ENCODE measurements around the gene ZNF385D.

Gene ZNF385D

GRCh38 chr3:21624524-21624923 lies 126.5 kb downstream of the ZNF385D start:
- ChIA-PET CTCF (no interaction called here), POLR2A (no interaction called here)
- TF ChIP-seq ARNT (IDR thresholded peaks at IDR 0.05) (no peak), SUZ12 (IDR thresholded peaks at IDR 0.05) (no peak), TARDBP (IDR thresholded peaks at IDR 0.05) (no peak), ZNF384 (IDR thresholded peaks at IDR 0.05) (no peak), LEF1 (IDR thresholded peaks at IDR 0.05; ENCODE audit: borderline replicate concordance) (no peak), HDGF (IDR thresholded peaks at IDR 0.05; ENCODE audit: borderline replicate concordance) (no peak), PKNOX1 (IDR thresholded peaks at IDR 0.05) (no peak), FOXM1 (IDR thresholded peaks at IDR 0.05; ENCODE audit: borderline replicate concordance) (no peak), SP1 (IDR thresholded peaks at IDR 0.05) (no peak), L3MBTL2 (conservative IDR thresholded peaks at IDR 0.05) (no peak), NFRKB (IDR thresholded peaks at IDR 0.05) (no peak), FOXA1 (IDR thresholded peaks at IDR 0.05) (no peak), BHLHE40 (IDR thresholded peaks at IDR 0.05; ENCODE audit: borderline replicate concordance) (no peak), ELF4 (IDR thresholded peaks at IDR 0.05) (no peak), FOXK2 (IDR thresholded peaks at IDR 0.05) (no peak), CTBP1 (IDR thresholded peaks at IDR 0.05; ENCODE audit: borderline replicate concordance) (no peak)
- DNase-seq (ENCODE audit: extremely low spot score), result no peak

- ChIA-PET POLR2A (no interaction called here), CTCF (no interaction called here)
- TF ChIP-seq SUZ12 (IDR thresholded peaks at IDR 0.05) (no peak), ELF4 (IDR thresholded peaks at IDR 0.05) (no peak), CTBP1 (IDR thresholded peaks at IDR 0.05; ENCODE audit: borderline replicate concordance) (no peak), LEF1 (IDR thresholded peaks at IDR 0.05; ENCODE audit: borderline replicate concordance) (no peak), HDGF (IDR thresholded peaks at IDR 0.05; ENCODE audit: borderline replicate concordance) (no peak), FOXK2 (IDR thresholded peaks at IDR 0.05) (no peak), NFRKB (IDR thresholded peaks at IDR 0.05) (no peak), PKNOX1 (IDR thresholded peaks at IDR 0.05) (no peak), FOXA1 (IDR thresholded peaks at IDR 0.05) (no peak), L3MBTL2 (conservative IDR thresholded peaks at IDR 0.05) (no peak)
- no peak for DNase-seq (ENCODE audit: extremely low spot score)
Measured at GRCh38 chr3:21621181-21621651, 129.8 kb downstream of the ZNF385D start.

- CTCF ChIA-PET, result no interaction called here
- POLR2A ChIA-PET, result no interaction called here
- no peak for DNase-seq (ENCODE audit: extremely low spot score)
- TF ChIP-seq FOXK2 (IDR thresholded peaks at IDR 0.05), result no peak
- TF ChIP-seq FOXM1 (IDR thresholded peaks at IDR 0.05; ENCODE audit: borderline replicate concordance), result no peak
- no peak for TF ChIP-seq ZNF384 (IDR thresholded peaks at IDR 0.05)
- no peak for TF ChIP-seq HDGF (IDR thresholded peaks at IDR 0.05; ENCODE audit: borderline replicate concordance)
- no peak for TF ChIP-seq FOXA1 (IDR thresholded peaks at IDR 0.05)
Measured at GRCh38 chr3:21620511-21621155, 130.4 kb downstream of the ZNF385D start.

- CTCF ChIA-PET, result no interaction called here
- DNase-seq (ENCODE audit: extremely low spot score), result no peak
- TF ChIP-seq ZNF384 (IDR thresholded peaks at IDR 0.05) (no peak), TARDBP (IDR thresholded peaks at IDR 0.05) (no peak), ARNT (IDR thresholded peaks at IDR 0.05) (no peak)
- POLR2A ChIA-PET, result no interaction called here
Measured at GRCh38 chr3:21618695-21619094, 132.3 kb downstream of the ZNF385D start.

- no peak for DNase-seq (ENCODE audit: extremely low spot score)
- TF ChIP-seq FOXK2 (IDR thresholded peaks at IDR 0.05) (no peak), NFRKB (IDR thresholded peaks at IDR 0.05) (no peak), HDGF (IDR thresholded peaks at IDR 0.05; ENCODE audit: borderline replicate concordance) (no peak), CTBP1 (IDR thresholded peaks at IDR 0.05; ENCODE audit: borderline replicate concordance) (no peak), ARNT (IDR thresholded peaks at IDR 0.05) (no peak), ZNF384 (IDR thresholded peaks at IDR 0.05) (no peak)
- POLR2A ChIA-PET, result no interaction called here
- CTCF ChIA-PET, result interaction anchor here (0.6 kb wide), 1 partner anchor 59 kb away, joined by 5 read pairs; no protein-coding TSS in a partner anchor
Measured at GRCh38 chr3:21613372-21614070, 137.5 kb downstream of the ZNF385D start.

- ChIA-PET POLR2A (no interaction called here), CTCF (no interaction called here)
Measured at GRCh38 chr3:21601178-21601577, 149.8 kb downstream of the ZNF385D start.

More at GRCh38 chr3:21601178-21601577, 149.8 kb downstream of the ZNF385D start:
- no peak for DNase-seq (ENCODE audit: extremely low spot score)
- TF ChIP-seq ARNT (IDR thresholded peaks at IDR 0.05) (no peak), ZNF384 (IDR thresholded peaks at IDR 0.05) (no peak), BHLHE40 (IDR thresholded peaks at IDR 0.05; ENCODE audit: borderline replicate concordance) (no peak), TARDBP (IDR thresholded peaks at IDR 0.05) (no peak), L3MBTL2 (conservative IDR thresholded peaks at IDR 0.05) (no peak), SP1 (IDR thresholded peaks at IDR 0.05) (no peak), ELF4 (IDR thresholded peaks at IDR 0.05) (no peak), FOXK2 (IDR thresholded peaks at IDR 0.05) (no peak), PKNOX1 (IDR thresholded peaks at IDR 0.05) (no peak), LEF1 (IDR thresholded peaks at IDR 0.05; ENCODE audit: borderline replicate concordance) (no peak), CTBP1 (IDR thresholded peaks at IDR 0.05; ENCODE audit: borderline replicate concordance) (no peak), FOXA1 (IDR thresholded peaks at IDR 0.05) (no peak), FOXM1 (IDR thresholded peaks at IDR 0.05; ENCODE audit: borderline replicate concordance) (no peak), NFRKB (IDR thresholded peaks at IDR 0.05) (no peak), SUZ12 (IDR thresholded peaks at IDR 0.05) (no peak), HDGF (IDR thresholded peaks at IDR 0.05; ENCODE audit: borderline replicate concordance) (no peak)
